ENCODE data around the gene DNAJC3.

GRCh38 chr13:95728957-95729356, 52.0 kb downstream of the DNAJC3 start:
- TF ChIP-seq CTCF (IDR thresholded peaks at IDR 0.05; ENCODE audit: low read depth, low read length, poor library complexity, severe bottlenecking) (no peak), EZH2phosphoT487 (IDR thresholded peaks at IDR 0.05; ENCODE audit: borderline replicate concordance, low read length) (no peak)

All from DOHH2 (cell line).